Femur (tissue), 1 donor: ENCODE measurements around the gene MAP3K21.

ENCODE experiments used
- DNase-seq: peaks from one replicate; pipeline ENCODE4 v3.0.0-alpha.2; 2017

MAP3K21 gene

DNA sequence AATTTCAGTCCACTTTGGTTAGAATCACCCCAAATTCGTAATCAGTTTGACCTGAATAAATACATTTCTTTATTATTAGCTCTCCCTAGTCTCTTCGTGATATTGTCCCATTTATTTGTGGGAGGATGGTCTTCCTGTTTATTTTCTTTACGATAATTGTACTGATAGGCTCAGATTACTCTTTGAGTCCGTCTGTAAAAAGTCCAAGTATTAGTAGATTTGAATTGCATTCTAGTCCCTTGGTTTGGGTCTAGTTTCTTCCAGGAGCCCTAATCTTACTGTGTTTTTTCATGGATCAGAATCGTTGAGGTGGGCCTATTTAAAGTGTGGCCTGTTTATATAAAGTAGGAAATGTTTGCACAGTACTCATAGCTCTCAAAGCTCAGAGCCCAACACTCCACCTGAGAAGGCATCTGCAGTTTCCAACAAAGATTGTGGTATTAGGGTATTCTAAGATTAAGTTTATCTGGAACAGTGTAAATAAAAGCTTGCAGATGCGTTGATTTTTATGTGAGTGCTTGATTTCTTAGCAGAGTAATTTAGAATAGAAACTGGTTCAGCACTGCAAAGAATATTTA, 33.1 kb downstream of the MAP3K21 start:
- DNase-seq: no peak

- no peak for DNase-seq
These were observed 34.4 kb downstream of the MAP3K21 start for GRCh38 chr1:233361876-233362275.

- no peak for DNase-seq
These were observed 35.2 kb downstream of the MAP3K21 start for GRCh38 chr1:233362743-233363142.

DNA sequence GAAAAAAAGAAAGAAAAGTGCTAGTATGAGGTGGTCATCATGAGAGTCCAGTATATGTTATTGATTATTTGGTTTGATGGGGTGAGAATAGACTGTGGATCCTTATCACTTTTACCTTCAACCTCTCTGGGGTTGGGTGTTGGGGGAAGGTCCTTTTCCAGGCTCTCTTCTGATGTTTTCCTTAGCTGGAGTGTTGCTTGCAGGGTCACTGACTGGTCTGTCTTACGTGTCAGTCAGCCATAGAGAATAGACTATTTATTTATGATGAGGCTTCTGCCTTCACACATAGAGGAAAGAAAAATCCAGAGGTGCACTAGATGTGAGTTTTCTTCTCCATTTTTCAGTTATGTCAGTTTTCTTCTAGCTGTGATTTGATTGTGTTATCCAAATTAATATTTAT, 36.5 kb downstream of the MAP3K21 start:
- no peak for DNase-seq

DNA sequence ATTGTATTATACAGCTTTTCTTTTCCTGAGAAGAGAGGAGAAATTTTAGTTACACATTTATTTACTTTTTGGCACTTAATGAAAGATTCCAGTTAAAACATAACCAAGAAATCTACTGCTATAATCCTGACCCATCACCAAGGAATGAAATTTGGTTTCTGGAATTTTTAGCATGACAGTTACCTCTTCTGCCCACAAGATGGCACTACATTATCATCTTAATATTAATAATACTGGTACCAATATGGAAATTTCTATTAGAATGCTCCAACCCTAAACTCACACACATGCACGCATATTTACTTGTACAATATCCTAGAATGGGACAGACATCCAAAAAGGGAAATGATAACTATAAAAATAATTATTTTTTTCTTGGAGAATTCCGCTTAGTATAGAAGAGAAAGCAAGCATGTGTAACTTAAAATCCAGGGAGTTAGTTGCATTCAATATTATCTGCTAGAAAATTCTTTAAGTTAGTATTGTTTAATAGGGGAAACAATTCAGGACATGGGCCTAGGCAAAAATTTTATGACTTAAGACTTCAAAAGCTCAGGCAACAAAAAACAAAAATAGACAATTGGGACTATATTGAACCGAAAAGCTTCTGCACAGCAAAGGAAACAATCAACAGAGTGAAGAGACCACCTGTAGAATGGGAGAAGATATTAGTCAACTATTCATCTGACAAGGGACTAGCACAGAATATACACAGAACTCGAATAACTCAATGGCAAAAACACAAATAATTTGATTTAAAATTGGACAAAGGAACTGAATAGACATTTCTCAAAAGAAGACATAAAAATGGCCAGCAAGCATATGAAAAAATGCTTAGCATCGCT, 37.4 kb downstream of the MAP3K21 start:
- no peak for DNase-seq

DNA sequence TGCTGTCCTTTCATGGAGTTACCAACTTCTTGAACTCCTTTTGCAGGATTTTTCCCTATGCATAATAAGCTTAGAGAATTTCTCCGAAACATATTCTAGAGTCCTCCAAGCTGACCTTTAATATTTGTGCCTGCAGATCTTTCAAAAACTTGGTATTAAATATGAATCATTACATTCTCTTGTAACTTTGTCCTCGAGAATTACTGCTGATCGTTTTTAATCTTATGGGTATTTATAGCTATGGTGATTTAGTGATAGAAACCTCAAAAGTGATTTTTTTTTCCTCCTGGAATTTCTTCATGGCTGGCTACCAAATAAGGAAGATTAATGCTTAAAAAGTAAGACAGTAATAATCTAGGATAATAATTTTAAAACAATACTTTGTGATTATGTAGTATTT, 39.1 kb downstream of the MAP3K21 start:
- no peak for DNase-seq

DNA sequence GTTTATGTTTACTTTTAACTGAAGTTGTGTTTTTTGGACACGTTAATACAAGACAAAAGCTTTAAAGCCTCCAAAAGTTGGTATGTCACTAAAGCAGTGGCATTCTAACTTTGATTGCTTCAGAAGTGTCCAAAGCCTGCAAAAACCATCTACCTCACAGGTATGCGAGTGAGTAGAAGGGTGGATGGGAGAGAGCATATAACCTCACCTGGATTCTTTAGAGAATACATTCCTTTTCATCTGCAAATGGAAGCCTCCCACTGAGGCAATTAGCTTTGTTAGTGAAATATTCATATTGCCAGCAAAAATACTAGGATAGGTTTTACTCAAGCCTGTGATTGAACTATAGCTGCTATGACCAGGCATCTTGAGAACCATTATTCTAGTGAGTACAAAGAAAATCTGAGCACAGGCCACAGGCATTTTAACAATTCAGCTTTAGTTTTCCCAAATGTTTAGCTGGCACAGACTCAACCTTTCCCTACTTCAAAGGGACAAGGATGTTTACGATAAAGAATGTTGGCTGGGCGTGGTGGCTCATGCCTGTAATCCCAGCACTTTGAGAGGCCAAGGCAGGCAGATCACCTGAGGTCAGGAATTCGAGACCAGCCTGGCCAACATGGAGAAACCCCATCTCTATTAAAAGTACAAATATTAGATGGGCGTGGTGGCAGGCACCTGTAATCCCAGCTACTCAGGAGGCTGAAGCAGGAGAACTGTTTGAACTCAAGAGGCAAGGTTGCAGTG, 39.7 kb downstream of the MAP3K21 start:
- no peak for DNase-seq

DNA sequence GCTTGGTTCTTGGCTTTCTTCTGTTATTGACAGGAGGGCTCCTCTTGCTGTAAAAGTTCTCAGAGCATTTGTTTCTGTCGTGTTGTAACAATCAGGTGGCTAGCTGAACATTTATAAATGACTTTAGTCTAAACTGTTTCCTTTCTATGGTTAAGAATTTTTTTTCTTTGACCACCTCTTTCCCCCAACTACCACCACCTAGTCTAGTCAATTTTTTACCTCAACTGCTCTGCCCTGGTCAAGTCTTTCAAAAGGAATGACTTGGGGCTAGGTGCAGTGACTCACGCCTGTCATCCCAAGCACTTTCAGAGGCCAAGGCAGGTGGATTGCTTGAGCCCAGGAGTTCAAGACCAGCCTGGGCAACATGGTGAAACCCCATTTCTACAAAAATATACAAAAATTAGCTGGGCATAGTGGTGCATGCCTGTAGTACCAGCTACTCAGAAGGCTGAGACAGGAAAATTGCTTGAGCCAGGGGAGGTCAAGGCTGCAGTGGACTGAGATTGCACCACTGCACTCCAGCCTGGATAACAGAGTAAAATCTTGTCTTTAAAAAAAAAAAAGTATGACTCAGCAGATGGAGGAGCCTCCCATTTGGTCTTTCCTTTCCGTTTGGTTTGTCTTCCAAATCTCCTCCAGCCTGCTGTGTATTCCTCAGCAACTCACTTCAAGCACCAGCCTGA, 40.7 kb downstream of the MAP3K21 start:
- DNase-seq: no peak

DNA sequence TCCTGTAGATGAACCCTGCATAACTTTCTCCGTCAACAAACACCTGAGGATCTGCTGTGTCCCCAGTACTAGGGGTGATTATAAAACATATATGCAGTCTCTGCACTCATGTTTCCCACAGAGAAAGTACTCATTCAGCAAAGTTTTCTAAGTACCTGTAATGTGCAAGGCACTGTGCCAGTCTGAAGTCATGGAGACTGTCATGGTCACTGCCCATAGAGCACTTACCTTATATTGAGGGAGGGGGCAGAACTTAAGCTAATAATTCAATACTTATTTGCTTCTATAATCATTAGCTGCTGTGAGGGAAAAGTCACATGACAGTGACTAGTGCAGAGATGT, 41.2 kb downstream of the MAP3K21 start:
- DNase-seq: no peak

GRCh38 chr1:233372218-233373120, 44.9 kb downstream of the MAP3K21 start:
- DNase-seq: no peak

GRCh38 chr1:233373226-233373625, 45.7 kb downstream of the MAP3K21 start:
- DNase-seq: no peak

GRCh38 chr1:233375653-233376052, 48.1 kb downstream of the MAP3K21 start:
- DNase-seq: no peak

GRCh38 chr1:233376382-233377110, 49.0 kb downstream of the MAP3K21 start:
- no peak for DNase-seq

GRCh38 chr1:233379869-233380438, 52.4 kb downstream of the MAP3K21 start:
- DNase-seq: no peak

DNA sequence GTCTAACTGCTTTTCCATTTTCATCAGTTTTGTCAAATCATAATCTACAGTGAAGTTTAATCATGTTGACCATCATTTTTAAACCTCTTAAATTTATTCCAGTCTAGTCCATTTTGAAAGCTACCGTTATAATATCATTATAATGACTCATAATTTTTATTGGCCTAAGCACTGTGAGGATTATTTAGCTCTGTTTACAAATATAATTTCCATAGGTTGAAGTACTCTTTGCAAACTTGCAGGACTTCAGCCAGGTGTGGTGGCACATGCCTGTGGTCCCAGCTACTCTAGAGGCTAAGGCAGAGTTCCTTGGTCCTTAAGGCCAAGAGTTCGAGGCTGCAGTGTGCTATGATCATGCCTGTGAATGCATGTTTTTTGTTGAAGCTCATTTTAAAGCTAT, 54.3 kb downstream of the MAP3K21 start:
- DNase-seq: no peak

DNA sequence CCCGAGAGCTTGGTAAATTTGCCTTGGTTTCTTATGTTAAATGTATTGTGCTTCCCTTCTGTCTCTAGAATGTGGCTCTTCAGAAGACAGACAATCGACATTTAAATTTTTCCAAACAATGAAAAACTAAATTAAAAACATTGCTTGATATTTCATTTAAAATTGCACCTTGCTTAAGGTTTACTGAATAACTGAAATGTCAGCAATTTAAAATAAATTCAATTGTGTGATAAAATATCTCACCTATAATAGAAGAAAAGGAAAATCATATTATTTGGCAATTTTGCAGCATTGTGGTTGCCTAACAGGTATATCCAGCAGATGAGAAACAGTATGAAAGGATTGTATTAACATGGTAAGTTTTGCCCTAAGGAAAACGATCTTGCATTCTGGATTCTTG, 56.5 kb downstream of the MAP3K21 start:
- DNase-seq: no peak

DNA sequence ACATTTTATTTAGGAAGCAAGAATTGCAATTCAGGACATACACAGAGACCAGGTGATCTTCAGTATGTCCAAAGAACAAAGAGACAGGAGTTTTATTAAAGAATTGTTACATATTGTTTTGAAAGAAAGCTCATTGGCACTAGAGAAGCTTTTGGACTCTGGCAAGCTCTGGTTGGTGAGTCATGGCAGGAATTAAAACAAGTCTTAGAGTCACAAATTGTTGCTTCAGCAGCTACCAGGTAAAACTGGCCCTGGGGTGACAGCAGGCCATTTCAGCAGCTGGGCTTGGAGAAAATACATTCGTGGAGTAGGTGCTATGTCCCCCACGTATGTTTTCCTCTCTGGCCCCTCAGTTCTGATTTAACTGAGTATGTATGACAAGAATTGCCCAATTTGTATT, 58.8 kb downstream of the MAP3K21 start:
- no peak for DNase-seq

GRCh38 chr1:233387585-233387984, 60.1 kb downstream of the MAP3K21 start:
- DNase-seq: no peak

DNA sequence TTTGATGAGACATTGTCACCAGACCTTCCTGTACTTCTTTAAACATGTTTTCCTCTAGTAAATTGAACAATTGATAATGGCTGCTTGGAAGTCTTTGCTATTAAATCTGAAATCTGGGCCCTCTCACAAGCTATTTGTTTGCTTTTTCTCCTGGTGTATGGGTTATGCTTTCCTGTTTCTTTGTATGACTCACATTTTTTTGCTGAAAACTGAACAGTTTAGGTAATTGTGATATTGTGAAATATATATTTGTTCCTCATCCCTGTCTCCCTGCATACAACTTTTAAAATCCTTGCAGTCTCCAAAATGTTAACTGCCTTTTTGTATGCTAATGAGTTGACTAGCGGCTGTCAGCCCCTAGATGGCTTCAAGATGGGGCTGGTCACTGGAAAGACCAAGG, 61.6 kb downstream of the MAP3K21 start:
- no peak for DNase-seq

GRCh38 chr1:233389893-233390292, 62.4 kb downstream of the MAP3K21 start:
- DNase-seq: no peak
